RWPE2 (cell line): ENCODE data around the gene NFYC.

Source experiments
- ATAC-seq: fragments of 200-7000 bp; cut with Tn5 transposase; 3 replicates; pipeline ENCODE4 v1.9.1; 2021; ENCODE audit warnings: low read depth
- DNase-seq: peaks from one replicate; pipeline ENCODE4 v3.0.0-alpha.2; 2020; ENCODE audit warnings: low spot score
- H3K27ac ChIP-seq: fragments of 450-650 bp; 2 replicates; pipeline ENCODE4 v1.5.1; 2017; ENCODE audit warnings: mild to moderate bottlenecking; ENCODE audit not compliant: poor library complexity, severe bottlenecking
- H3K27me3 ChIP-seq: fragments of 250-450 bp; sonication (Bioruptor Pico); 2 replicates; pipeline ENCODE4 v1.5.1; 2021; ENCODE audit warnings: mild to moderate bottlenecking, moderate library complexity; ENCODE audit not compliant: insufficient read depth, poor library complexity, severe bottlenecking
- H3K36me3 ChIP-seq: fragments of 250-450 bp; sonication (Bioruptor Pico); 2 replicates; pipeline ENCODE4 v1.5.1; 2020; ENCODE audit warnings: low read depth, mild to moderate bottlenecking, moderate library complexity
- H3K4me1 ChIP-seq: fragments of 250-450 bp; sonication (Bioruptor Pico); 2 replicates; pipeline ENCODE4 v1.5.1; 2021; ENCODE audit warnings: mild to moderate bottlenecking, moderate library complexity; ENCODE audit not compliant: insufficient read depth, poor library complexity, severe bottlenecking
- H3K4me3 ChIP-seq: fragments of 250-450 bp; sonication (Bioruptor Pico); 2 replicates; pipeline ENCODE4 v1.5.1; 2021; ENCODE audit warnings: mild to moderate bottlenecking, moderate library complexity; ENCODE audit not compliant: severe bottlenecking
- H3K9me3 ChIP-seq: fragments of 250-450 bp; sonication (Bioruptor Pico); 2 replicates; pipeline ENCODE4 v1.5.1; 2021; ENCODE audit warnings: mild to moderate bottlenecking, moderate library complexity; ENCODE audit not compliant: severe bottlenecking
- TF ChIP-seq, protein P1 (sequence below): fragments of 450-650 bp; IDR thresholded peaks from one replicate; pipeline ENCODE4 v1.5.1; 2017; ENCODE audit warnings: mild to moderate bottlenecking, moderate library complexity; ENCODE audit not compliant: poor library complexity, severe bottlenecking

Gene NFYC

GRCh38 chr1:40689737-40690136, 1.8 kb upstream of the NFYC start:
- no peak for DNase-seq
- Histone ChIP-seq H3K4me1 (peaks cover 14% of the 10 kb centered on the region), H3K9me3 (no peaks in the 10 kb centered on the region), H3K4me3 (no peak overlapping the region), H3K27ac (no peak overlapping the region), H3K36me3 (no peaks in the 10 kb centered on the region), H3K27me3 (no peaks in the 10 kb centered on the region)
- ATAC-seq, result no peak
- TF ChIP-seq, protein P1, sequence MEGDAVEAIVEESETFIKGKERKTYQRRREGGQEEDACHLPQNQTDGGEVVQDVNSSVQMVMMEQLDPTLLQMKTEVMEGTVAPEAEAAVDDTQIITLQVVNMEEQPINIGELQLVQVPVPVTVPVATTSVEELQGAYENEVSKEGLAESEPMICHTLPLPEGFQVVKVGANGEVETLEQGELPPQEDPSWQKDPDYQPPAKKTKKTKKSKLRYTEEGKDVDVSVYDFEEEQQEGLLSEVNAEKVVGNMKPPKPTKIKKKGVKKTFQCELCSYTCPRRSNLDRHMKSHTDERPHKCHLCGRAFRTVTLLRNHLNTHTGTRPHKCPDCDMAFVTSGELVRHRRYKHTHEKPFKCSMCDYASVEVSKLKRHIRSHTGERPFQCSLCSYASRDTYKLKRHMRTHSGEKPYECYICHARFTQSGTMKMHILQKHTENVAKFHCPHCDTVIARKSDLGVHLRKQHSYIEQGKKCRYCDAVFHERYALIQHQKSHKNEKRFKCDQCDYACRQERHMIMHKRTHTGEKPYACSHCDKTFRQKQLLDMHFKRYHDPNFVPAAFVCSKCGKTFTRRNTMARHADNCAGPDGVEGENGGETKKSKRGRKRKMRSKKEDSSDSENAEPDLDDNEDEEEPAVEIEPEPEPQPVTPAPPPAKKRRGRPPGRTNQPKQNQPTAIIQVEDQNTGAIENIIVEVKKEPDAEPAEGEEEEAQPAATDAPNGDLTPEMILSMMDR, result no peak

- H3K4me1 ChIP-seq, result peaks cover 14% of the 10 kb centered on the region
- TF ChIP-seq, protein P1, result no peak
- no peak for ATAC-seq
Observed at GRCh38 chr1:40690771-40691537, 550 bp upstream of the NFYC start.

GRCh38 chr1:40692429-40692895, 958 bp downstream of the NFYC start:
- no peak for DNase-seq
- Histone ChIP-seq H3K27me3 (no peaks in the 10 kb centered on the region), H3K4me3 (peak overlapping the region; percentile 69), H3K36me3 (no peaks in the 10 kb centered on the region), H3K4me1 (peaks cover 14% of the 10 kb centered on the region), H3K27ac (peak overlapping the region; percentile 82), H3K9me3 (no peaks in the 10 kb centered on the region)
- peak; percentile 13; the same call in 2 of the 3 replicates for ATAC-seq
- TF ChIP-seq, protein P1, result no peak

More at GRCh38 chr1:40690771-40691537, 550 bp upstream of the NFYC start:
- no peaks in the 10 kb centered on the region for H3K36me3 ChIP-seq
- H3K9me3 ChIP-seq, result no peaks in the 10 kb centered on the region
- H3K4me3 ChIP-seq, result peak overlapping the region; percentile 69
- peak overlapping the region; percentile 82 for H3K27ac ChIP-seq
- H3K27me3 ChIP-seq, result no peaks in the 10 kb centered on the region
- no peak for DNase-seq

DNA sequence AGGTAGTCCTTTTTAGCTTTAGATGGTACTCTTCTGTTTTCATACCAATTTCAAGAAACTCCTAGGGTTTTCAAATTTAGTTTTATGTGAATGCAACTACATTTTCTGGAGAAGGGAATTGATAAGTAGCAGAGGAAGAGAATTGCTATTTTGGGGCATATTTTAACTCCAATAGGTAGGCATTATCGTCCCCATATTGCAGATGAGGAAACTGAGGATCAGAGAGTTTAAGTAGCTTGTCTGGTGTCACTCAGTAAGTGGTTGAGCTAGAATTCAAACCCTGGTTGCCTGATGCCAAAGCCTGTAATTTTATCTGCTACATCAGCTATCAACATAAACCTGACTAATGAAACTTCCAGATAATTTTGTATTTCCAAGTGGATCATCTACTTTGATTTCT, 1.9 kb downstream of the NFYC start:
- DNase-seq (no peak), ATAC-seq (no peak)
- peaks cover 14% of the 10 kb centered on the region for H3K4me1 ChIP-seq
- H3K27ac ChIP-seq, result peak overlapping the region; percentile 82
- no peaks in the 10 kb centered on the region for H3K36me3 ChIP-seq
- no peaks in the 10 kb centered on the region for H3K9me3 ChIP-seq
- no peak overlapping the region for H3K4me3 ChIP-seq
- TF ChIP-seq, protein P1, result no peak
- no peaks in the 10 kb centered on the region for H3K27me3 ChIP-seq

- Histone ChIP-seq H3K27me3 (no peaks in the 10 kb centered on the region), H3K27ac (no peak overlapping the region), H3K4me1 (peaks cover 21% of the 10 kb centered on the region), H3K9me3 (no peaks in the 10 kb centered on the region), H3K4me3 (no peak overlapping the region), H3K36me3 (no peaks in the 10 kb centered on the region)
- DNase-seq, result no peak
- TF ChIP-seq, protein P1, result no peak
- ATAC-seq, result no peak
Observed at GRCh38 chr1:40694353-40694874, 2.9 kb downstream of the NFYC start.
